Right hindlimb (tissue), 1 donor: ENCODE measurements around the gene RTL10.
"Not testable (repeated sequence)": the region's sequence is repeated elsewhere in the genome, so short reads cannot be mapped to it uniquely, and the experiment has no call there.

ENCODE experiments used
- DNase-seq: peaks from one replicate; pipeline ENCODE4 v3.0.0-alpha.2; 2018

RTL10 gene

GRCh38 chr22:19888131-19888746 is 33.6 kb upstream of the RTL10 start:
- peak; percentile 11 for DNase-seq

GRCh38 chr22:19887256-19887985 is 32.7 kb upstream of the RTL10 start:
- no peak for DNase-seq

DNA sequence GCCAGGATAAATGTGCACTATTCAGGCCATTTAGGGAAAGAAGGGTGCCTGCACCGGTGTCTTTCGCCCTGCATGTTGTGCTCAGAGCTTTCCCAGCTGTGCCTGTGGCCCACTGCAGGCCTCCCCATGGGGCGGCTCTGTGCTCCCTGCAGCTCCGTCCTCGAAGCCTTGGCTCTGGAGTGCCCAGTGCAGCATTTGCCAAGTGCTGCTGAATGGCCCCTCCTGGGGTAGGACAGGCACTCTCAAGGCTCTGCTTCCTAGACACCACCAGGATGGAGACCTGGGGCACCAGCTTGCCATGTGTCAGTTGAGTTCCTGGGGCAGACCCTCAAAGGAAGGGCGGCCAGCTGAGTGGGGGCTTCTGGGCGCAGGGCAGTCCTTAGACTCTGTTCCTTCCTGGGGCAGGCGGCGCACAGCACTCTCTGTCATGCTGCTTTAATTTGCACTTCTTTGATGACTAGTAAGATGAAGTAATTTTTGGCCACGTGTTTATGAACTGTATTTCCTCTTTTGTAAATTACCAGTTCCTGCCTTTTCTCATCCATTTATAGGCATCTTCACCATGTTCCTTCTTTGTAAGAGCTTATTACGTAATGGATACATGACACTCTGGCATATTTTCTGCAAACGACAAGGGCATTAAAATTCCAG is 32.1 kb upstream of the RTL10 start:
- DNase-seq, result peak; percentile 18

DNA sequence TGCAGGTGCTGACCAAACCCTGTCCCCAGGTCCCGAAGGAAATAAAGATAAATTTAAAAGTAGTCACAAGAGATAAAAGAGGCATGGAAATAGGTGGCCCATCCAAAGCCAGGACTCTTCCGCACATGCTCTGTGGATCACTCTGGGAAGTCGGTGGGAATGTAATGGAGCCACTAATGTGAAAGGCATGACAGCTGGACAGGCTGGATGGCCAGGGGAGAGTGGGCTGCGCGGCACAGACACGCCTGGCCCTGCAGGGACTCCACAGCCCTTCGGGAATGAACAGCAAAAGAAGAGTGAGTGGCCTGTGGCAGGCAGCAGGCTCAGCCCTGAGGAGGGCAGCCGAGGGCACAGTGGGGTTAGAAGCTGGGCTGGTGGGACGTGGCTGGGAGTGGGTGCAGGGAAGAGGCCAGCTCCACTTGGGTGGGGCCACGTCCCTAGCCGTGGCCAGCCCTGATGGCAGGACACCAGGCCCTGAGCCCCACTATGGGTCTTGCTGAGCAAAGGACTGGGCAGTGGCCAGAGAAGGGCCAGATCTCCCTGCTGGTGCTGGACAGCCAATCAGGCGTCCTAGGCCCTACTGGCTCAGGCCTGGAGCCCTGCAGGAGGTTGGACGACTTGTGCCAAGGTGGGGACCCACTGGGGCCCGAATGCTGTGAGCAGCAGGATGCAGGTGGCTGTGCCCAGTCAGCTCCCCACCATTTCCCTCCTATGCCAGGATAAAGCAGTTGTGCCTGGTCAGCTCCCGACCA is 31.3 kb upstream of the RTL10 start:
- peak; percentile 21 for DNase-seq

DNA sequence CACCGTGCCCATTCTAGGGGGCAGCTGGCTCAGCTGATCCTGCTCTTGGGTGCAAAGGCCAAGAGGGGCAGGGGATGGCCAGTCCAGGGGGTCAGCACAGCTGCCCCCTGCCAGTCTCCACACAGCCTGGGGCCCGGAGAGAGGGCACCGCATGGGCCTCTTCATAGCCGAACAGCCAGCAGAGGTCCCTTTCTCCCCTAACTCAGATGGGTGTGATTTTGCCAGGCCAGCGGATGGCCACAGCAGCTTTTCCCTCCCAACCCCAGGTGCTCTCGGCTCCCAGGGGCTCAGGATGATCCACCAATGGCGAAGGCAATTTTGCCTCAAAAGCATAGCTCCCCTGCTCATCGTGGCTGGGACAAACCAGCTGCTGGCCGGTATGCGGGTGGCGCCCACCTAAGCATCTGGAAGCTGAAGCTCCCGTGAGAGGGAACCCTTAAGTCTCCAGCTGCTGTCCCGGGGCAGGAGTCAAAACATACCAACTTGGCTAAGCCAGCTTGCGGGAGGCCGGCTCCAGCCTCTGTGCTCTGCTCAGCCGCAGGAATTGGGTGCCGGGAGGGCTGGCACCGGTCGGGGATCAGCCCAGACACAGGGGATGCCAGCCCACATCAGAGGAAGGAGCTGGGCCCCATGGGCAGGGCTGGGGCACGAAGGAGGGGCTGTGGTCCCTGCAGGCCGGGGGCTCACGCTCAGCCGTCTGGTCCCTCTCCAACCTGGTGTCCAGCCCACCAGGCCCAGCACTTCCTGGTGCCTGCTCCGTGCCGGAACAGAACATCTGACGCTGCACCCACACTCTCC is 30.5 kb upstream of the RTL10 start:
- peak; percentile 27 for DNase-seq

DNA sequence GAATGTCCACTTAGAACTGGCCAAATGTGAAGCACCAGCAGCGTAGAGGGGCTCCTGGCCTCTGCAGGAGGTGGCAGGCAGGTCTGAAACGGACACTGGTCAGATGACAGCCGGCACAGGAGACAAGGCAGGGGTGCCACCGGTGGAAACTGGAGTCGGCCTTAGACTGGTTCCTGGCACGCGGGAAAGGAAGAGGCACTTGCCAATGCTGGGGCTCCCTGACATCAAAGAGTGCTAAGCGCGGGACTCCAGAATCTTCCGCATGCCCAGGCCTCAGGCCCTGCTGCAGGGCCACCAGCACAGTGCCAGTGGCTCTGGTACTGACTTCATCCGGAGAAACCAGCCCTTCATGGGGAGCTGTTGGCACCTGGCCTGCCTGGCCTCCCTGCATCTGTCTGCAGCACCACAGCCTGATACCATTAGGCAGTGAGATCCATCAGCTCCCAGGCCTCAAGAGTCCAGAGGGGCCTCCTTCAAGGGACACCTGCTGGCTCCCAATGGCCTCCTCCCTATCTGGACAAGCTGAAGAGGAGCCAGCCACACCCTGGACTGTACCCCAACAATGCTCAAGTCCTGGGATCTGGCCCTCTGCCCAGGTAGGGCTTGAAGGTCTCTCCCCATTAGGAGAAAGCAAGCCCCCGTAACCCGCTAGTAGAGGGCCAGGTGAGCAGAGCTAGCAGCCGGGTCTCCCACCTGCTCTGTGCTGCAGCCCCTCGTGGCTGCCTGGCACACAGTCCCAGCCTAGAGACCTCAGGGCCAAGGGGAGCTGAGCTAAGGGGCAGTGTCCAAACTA is 29.7 kb upstream of the RTL10 start:
- peak; percentile 26 for DNase-seq

DNA sequence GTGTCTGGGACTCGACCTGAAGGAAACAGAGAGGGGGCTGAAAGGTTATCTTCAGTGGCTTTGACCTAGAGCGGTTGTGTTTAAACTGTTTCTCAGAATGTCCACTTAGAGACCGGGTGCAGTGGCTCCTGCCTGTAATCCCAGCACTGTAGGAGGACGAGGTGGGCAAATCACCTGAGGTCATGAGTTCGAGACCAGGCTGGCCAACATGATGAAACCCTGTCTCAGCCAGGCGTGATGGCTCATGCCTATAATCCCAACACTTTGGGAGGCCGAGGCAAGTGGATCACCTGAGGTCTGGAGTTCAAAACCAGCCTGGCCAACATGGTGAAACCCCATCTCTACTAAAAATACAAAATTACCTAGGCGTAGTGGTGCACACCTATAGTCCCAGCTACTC is 28.8 kb upstream of the RTL10 start:
- not testable (repeated sequence) for DNase-seq

- DNase-seq, result peak; percentile 17
Measured at GRCh38 chr22:19882446-19883381, 28.0 kb upstream of the RTL10 start.

DNA sequence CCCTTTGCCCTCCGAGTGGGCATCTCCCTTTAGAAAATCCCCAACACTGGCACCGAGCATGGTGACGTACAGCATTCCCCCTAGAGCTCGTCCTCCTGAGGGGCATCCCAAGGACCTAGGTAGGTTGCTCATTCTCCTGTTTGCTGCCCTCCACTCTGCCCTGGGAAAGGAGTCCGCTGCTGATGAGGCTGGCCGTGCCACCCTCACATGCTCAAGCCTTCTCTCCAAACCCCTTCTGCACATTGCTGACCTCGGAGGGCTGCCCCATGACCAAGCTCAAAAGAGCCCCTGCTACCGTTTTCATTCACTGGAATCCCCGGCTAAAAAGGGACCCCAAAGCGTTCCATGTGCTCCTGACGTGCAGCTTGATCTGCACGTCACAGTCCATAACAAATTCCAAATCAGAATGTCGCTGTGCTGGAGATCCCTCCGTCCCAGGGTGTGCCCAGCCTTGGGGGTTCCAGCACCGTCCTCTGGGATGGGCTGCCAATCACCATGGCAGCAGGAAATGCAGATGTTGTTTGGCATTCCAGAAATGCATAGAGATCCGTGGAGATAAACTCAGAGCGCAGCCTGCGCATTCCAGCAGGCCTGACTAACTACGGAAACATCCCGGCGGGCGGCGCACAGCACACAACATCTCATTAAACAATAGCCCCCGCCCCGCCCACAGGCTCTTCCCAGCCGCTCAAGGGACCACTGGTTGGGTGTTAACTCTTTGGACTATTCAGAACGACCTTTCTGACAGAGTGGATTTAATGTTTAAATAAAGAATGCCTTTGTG is 26.3 kb upstream of the RTL10 start:
- DNase-seq, result peak; percentile 90

GRCh38 chr22:19879992-19880785 is 25.5 kb upstream of the RTL10 start:
- DNase-seq, result peak; percentile 21

- DNase-seq, result peak; percentile 16
Measured at GRCh38 chr22:19879643-19879991, 24.9 kb upstream of the RTL10 start.

DNA sequence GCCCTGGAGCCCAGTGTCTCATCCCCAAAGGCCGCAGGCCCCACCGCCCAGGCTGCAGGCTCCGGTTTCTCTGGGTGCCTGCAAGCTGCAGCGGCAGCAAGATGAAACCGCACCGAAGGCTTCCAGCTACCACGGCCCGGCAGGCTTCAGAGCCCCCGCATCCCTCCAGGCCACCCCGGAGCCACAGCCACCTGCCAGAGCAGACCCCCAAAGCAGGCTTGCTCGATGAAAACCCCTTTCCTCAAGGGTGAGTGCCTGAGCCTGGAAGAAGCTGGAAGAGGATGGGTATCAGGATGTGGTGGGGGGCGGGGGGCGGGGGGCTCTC is 24.5 kb upstream of the RTL10 start:
- no peak for DNase-seq

DNA sequence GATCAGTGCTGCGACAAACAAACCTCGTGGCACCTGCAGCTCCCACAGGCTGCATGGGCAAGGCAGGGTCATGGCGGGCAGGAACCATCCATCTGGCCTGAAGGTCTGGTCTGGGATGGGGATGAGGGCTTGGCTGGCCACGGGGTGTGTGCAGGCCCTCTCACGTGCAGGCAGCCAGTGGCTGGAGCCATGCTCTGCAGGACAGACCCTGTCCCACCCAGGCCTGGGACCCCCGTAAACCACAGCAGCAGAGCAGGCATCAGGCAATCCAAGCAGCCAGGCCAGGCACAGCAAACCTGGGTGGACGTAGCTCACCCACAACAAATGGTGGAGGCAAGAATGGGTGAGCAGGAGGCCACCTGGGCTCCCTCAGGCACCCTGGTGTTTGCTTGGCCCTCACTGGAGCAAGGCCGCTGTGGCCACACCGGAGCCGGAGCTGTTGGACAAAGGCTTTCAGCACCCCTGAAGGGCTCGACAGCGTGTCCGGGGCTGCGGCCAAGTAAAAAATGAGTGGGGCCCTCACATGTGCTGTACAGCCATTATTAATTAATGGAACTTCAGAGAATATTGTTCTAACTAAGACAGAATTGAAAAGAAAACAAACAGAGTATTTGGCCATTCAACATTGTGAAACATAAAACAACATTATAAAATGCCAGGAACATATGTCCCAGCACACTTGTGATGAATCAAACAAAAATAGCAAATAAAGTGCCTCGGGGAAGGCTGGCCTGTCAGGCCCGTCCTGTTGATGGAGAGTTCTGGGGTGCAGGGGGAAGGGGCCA is 24.0 kb upstream of the RTL10 start:
- DNase-seq, result peak; percentile 13

DNA sequence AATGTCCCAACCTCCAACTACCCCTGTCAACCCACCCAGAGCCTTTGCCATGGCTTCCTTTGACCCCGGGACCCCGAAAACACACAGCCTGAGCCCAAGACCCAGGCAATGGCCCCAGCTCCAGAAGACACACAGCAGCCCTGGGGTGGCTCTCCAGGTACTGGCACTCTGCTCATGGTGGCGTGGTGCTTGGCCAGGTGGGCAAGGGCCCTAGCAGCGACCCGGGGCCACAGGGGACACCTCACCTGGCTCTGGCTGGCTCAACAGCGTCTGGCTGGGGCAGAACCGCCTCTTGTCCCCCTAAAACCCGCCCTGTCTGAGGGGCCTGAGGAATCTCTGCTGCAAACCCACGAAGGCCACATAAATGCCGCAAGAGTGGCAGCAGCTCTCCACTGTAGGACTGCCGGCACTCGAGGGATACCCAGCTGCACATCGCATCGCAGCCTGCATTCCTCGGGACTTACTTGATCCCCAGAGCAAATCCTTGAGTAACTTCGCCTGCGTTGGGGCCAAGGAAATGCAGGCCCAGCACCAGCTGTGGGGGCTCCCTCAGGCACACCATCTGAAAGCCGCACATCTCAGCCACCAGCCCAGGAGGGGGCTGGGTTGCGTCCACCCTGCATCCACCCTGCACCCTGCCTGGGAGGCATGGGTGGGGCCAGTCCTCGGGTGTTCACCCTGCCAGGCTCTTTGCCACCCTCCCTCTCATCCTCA is 23.1 kb upstream of the RTL10 start:
- DNase-seq, result peak; percentile 54

DNA sequence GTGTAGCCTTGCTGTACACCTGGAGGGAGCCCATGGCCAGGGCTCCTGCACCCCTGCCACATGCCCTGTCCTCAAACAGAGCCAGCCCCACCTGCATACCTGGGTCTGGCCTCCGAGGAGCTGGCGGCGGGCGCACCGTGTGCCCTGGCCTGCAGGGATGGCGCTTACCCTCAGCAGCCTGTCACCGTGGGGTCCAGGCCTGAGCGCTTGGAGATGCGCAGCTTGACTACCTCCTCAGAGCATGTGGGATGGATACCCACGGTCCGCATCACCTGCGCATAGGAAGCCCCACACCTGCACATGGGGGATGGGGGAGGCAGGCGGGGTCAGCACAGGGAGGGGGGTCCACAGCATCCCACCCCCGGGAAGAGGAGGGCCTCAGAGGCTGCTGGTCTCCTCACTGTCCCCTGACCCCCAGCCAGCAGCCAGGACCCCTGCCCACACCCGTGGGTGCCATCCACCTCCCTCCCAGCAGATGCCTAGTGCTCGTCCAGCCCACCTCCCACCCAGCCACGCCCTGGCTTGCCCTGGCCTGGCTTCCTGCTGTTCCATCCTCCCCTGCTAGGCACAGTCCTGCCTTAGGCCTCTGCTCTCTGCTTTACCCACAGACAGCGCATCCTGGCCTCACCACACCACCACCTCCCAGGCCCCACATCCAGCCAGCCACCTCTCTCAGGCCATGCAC is 22.4 kb upstream of the RTL10 start:
- DNase-seq, result peak; percentile 16

DNA sequence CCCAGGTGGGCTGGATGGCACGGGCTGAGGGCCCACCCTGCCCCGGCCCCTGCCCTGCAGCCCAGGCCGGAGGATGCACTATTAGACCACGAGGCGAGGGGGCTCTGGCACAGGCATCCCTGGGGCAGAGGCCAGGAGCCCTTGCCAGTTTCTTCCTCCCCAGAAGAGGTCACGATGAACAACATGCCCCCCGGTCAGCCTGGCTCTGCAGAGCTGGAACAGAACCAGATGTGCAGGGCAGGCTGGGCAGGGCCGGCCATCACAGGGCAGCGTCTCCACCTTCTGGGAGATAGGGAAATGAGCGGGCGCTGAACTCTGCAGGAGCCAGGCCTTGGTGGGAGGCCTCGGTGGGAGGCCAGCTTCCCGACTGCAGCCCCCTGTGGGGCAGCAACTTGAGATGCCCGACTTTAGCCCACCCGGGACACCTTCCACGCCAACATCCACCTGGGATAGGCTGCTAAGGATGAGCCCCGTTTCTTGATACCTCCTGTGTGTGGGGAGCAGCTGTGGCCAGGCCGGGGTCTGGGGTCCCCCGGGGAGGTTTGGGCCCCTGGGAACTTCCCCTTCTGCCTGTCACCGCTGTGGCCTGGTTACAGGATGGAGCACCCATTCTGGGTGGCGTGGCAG is 21.8 kb upstream of the RTL10 start:
- DNase-seq, result peak; percentile 15
